T47D (cell line): ENCODE measurements around the gene PERCC1.

Experiments
- DNase-seq, 2 experiments: peaks; one replicate each; pipeline versions ENCODE4 v3.0.0 to v3.0.0-alpha.2; 2011 to 2012; ENCODE audit warnings: low read depth in 1 of 2, low spot score in 1 of 2
- JUND ChIP-seq: IDR thresholded peaks from 2 replicates; pipeline ENCODE4 v1.6.1; 2012; ENCODE audit warnings: low read depth
- in situ Hi-C: cut with HindIII; loops from 2 replicates; pipeline ENCODE4 v1.10.0; 2016; ENCODE audit warnings: low sequenced_read_pairs, low pct_unique_long_range_greater_than_20kb

Gene PERCC1

GRCh38 chr16:1452530-1452929 is 21.7 kb downstream of the PERCC1 start:
- no peak for DNase-seq
- TF ChIP-seq JUND, result no peak
- in situ Hi-C loops, result no loop called here

- no peak for DNase-seq
- in situ Hi-C loops, result no loop called here
- no peak for TF ChIP-seq JUND
Measured at GRCh38 chr16:1453316-1453715, 22.4 kb downstream of the PERCC1 start.

- no peak for DNase-seq
- TF ChIP-seq JUND, result no peak
- in situ Hi-C loops, result no loop called here
Measured at GRCh38 chr16:1454561-1454960, 23.7 kb downstream of the PERCC1 start.

- no peak for DNase-seq
- in situ Hi-C loops, result no loop called here
Measured at GRCh38 chr16:1455190-1456171, 24.6 kb downstream of the PERCC1 start.

GRCh38 chr16:1456951-1457350 is 26.1 kb downstream of the PERCC1 start:
- in situ Hi-C loops, result no loop called here
- no peak for TF ChIP-seq JUND

More at GRCh38 chr16:1455190-1456171, 24.6 kb downstream of the PERCC1 start:
- TF ChIP-seq JUND, result no peak

GRCh38 chr16:1457489-1458245 is 26.8 kb downstream of the PERCC1 start:
- no peak for TF ChIP-seq JUND
- no peak for DNase-seq
- in situ Hi-C loops, result no loop called here

More at GRCh38 chr16:1456951-1457350, 26.1 kb downstream of the PERCC1 start:
- no peak for DNase-seq

- in situ Hi-C loops, result no loop called here
- no peak for DNase-seq
- no peak for TF ChIP-seq JUND
Measured at GRCh38 chr16:1458336-1458976, 27.6 kb downstream of the PERCC1 start.

- in situ Hi-C loops, result no loop called here
- TF ChIP-seq JUND, result no peak
- DNase-seq, result no peak
Measured at GRCh38 chr16:1458977-1459341, 28.1 kb downstream of the PERCC1 start.

GRCh38 chr16:1459967-1460366 is 29.1 kb downstream of the PERCC1 start:
- TF ChIP-seq JUND, result no peak
- in situ Hi-C loops, result no loop called here
- DNase-seq, result no peak

- no peak for DNase-seq
- in situ Hi-C loops, result no loop called here
- TF ChIP-seq JUND, result no peak
Measured at GRCh38 chr16:1460602-1461138, 29.8 kb downstream of the PERCC1 start.

GRCh38 chr16:1461146-1461545 is 30.3 kb downstream of the PERCC1 start:
- no peak for TF ChIP-seq JUND
- in situ Hi-C loops, result no loop called here
- DNase-seq, result no peak

- DNase-seq, result no peak
- no peak for TF ChIP-seq JUND
- in situ Hi-C loops, result no loop called here
Measured at GRCh38 chr16:1464196-1464893, 33.5 kb downstream of the PERCC1 start.
